HG02798 (cell line): Measurements from ENCODE around the gene ANKH.
A peak's percentile ranks its signal among the peaks of the same experiment; 100 is the strongest.
"Not testable (repeated sequence)": the region's sequence is repeated elsewhere in the genome, so short reads cannot be mapped to it uniquely, and the experiment has no call there.

ENCODE experiments used
- ATAC-seq: cut with Tn5 transposase; IDR thresholded peaks from one replicate; pipeline ENCODE4 v1.9.1; 2021; ENCODE audit warnings: mild to moderate bottlenecking; ENCODE audit not compliant: unreplicated experiment, poor library complexity

Gene ANKH

GRCh38 chr5:14809369-14810155, 62.0 kb downstream of the ANKH start:
- peak; percentile 98 for ATAC-seq

DNA sequence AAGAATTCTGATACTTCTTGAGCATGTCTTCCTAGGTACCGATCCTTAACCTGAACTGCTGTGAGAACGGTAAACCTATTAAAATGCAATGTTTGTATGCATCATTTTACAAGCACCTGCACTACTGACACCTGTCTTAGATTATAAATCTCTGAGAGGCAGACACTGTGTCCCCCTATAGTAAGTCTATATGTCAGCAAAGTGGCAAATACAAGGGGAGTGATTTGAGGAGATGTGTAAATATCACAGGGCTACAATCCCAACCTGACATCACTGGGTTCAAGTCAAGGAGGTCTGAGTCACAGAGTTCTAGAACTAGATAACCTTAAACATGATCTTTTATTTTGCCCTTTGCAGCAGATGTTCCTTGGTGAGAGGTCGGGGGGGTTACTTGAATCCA, 64.1 kb downstream of the ANKH start:
- ATAC-seq: no peak

DNA sequence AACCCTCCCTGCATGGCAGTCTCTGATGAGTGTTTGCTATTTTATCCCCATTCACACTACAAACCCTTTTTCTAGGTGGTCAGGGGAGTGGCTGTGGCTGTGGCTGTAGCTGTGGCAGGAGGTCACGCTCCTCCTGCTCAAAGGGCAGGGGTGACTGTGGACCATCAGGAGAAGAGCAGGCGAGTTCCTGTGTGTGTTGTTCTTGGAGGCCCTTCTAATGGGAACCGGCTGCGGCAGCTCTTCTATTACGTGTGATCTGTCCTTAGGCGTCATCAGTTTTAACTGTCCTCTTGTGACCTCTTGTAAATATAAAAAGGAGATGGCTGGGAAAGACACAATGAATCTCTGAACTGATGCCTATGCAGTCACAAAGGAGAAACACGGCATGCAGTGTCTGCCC, 65.1 kb downstream of the ANKH start:
- ATAC-seq: no peak

DNA sequence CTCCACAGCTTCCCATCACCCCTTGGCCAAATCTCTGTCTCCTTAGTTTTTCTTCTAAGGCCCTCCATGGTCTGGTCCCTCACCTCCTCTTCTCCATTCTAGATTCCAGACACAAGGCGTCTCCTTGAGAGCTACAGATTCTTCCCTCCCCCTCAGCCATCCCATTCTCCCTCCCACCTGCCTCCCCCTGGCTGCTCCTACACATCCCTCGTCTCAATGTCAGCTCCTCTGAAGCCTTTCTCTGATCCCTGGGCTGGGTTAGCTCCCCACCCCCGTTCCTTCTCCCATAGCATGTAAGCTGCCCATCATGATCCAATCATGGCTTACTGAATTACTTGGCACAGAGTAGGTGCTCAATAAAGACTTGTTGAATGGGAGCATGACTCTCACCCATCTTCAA, 69.0 kb downstream of the ANKH start:
- no peak for ATAC-seq

DNA sequence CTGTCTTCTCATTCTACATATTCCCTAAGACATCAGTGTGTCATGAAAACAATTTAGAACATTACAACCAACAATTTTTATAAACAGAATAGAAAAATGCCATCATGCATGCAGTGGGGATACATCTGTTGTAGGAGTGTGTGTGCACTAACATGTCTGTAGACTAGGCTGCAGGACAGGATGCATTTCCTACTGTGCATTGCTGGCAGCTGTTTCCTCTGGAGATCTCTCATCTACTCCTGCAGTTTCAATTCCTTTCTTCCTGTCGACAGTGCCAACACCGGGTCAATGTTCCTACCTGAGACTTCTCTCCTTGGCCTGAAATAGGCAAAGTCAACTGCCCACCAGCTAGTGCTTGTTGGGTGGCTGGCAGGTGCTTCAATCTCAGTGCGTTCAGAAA, 69.8 kb downstream of the ANKH start:
- ATAC-seq: no peak

GRCh38 chr5:14797385-14797784, 74.2 kb downstream of the ANKH start:
- ATAC-seq: not testable (repeated sequence)

- no peak for ATAC-seq
Observed at GRCh38 chr5:14794583-14795230, 76.9 kb downstream of the ANKH start.

- ATAC-seq: no peak
Observed at GRCh38 chr5:14793851-14794250, 77.7 kb downstream of the ANKH start.

DNA sequence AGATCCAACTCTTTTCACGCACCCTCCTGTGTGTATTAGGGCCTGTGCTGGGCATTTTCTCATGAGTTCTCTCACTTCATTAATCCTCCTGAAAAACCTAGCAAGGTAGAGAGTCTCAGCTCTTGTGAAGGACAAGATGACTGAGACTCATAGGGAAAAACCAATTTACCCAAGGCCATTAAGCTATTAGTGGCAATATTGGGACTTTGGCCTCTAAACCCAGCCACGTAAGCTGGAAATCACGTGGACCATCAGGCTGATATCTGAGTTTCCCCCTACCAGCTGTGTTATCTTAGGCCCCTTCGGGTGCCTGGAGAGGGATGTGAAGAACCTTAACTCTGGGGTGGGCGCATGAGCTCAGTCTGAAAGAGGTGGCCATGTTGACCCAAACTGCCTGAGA, 80.7 kb downstream of the ANKH start:
- no peak for ATAC-seq

- no peak for ATAC-seq
Observed at GRCh38 chr5:14790220-14790619, 81.4 kb downstream of the ANKH start.

DNA sequence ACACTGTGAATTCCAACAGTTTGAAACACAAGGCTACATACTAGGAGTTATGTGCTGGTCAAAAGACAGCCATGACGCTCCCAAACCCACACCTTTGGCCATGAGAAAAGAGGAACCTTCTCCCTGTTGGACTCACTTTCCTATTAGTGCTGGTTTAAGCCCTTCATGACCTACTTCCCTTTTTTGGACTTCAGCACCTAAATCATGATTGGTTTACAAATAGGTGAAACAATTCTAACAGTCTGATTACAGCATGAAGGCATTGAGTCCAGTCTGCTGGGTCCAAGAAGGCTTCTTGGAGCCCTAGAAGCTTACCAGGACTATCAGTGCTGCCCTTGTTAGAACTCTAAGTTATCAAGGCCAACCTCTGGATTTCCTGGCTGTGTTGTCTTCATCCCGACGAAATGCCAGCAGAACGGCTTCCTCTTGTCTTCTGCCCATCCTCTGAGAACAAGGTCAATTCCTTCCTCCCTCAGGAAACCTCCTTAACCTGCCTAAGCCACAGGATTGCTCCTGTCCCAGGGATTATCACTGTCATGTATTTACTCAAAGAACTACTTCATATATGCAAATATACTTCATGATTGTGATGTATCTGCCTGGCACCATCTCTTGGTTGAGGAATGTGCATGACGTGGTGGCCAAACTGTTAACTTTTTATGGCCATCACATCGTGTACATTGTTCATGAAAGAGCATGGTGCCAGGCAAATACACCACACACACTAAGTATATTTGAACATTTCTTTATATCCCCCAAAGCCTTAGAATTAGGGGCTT, 83.6 kb downstream of the ANKH start:
- ATAC-seq: no peak

DNA sequence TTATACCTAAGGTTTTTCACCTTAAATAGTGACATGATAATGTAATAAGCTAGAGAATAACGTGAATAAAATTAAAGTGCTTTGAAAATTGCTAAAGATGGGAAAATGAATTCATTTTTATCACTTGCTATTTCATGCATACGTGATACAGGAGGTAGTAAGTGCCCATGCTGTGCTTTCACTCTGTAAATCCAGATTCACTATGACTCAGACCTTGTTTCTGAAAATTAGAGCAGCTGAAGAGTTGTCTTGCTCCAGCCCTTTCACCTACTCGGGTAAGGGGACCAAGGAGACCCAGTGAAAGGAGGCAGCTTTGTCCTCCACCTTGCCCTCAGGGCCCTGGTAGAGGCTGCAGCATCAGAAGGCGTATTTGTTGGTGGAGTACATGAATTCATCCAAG, 87.9 kb downstream of the ANKH start:
- no peak for ATAC-seq

DNA sequence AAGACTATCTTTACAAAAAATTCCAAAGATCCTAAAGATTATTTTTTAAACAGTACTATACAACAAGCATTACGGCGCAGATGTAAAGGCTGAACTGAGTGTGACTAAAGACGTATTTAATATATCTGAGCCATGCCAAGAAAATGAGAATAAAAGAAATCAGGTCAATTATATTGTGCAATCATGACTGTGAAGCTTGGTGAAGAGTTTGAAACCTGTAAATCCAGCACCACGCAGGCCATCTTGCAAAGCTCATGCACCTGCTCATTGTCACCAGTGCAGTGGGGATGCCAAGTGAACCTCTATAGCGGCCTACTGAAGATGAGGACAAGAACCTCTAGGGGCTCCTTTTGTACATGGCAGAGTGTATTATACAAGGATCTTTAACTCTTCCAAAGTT, 89.0 kb downstream of the ANKH start:
- no peak for ATAC-seq

DNA sequence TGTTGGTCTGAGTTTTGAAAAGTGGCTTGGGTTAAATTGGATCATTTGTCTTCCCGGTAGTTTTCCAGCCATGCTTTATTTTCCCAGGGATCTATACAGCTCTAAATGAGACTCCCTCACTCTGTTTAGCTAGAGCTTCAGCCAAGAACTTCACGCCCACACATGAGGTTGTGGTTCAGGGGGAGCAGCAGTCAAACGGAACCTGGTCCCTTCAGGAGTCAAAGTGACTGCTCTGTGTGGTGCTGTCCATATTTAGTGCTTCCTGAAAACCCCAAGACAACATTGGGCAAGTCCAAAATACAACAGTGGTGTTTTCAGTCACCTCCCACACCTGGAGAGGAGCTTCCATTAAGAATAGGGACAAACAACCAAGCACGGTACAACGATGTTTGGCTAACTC, 90.5 kb downstream of the ANKH start:
- ATAC-seq: peak; percentile 59

DNA sequence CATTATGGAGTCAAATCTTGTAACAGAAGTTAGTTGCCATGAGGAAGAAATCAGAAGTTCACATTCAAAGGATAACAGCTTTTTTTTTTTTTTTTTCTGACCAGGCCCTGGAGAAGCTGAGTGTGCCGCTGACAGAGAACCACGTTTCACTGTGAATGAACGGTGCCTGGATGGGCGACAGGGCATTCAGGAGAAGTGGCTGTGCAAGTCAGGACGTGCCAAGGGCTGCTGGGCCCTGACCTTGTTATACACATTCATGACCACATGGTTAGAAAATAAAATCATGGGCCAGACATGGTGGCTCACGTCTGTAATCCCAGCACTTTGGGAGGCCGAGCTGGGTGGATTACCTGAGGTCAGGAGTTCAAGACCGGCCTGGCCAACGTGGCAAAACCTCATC, 91.6 kb downstream of the ANKH start:
- ATAC-seq: no peak

- no peak for ATAC-seq
Observed at GRCh38 chr5:14778792-14779070, 92.8 kb downstream of the ANKH start.

GRCh38 chr5:14777932-14778791, 93.4 kb downstream of the ANKH start:
- no peak for ATAC-seq

DNA sequence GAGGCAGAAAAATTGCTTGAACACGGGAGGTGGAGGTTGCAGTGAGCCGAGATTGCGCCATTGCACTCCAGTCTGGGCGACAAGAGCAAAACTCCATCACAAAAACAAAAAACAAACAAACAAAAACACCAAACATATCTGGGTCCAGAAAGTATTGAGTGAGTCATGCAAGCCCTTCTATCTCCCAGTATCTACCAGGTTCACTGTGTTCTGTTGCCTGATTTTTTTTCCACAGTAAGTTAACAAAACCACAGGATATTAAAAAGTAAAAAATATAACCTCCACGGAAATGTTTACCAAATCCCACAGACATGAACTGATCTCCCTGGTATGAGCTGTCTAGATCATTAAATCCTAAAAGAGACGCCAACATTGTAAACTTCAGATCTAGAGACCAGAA, 94.4 kb downstream of the ANKH start:
- no peak for ATAC-seq

- no peak for ATAC-seq
Observed at GRCh38 chr5:14776602-14777001, 95.0 kb downstream of the ANKH start.

DNA sequence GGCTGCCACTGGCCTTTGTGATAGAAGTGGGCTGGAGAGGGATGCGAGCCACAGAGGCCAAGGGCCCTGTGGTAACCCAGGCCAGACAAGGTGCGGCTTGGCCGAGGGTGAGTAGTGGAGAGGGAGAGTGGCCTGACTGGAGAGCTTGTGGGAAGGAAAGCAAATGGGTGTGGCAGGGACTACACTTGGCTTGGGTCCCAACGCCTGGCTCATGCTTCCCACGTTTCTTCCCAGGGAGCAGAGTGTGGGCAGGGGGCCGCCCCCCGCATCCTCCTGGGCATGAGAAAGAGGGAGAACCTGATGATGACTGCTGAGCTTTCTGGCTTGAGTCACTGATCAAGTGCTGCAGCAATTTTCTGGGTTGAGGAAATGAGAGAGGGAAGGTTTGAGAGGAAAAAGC, 95.7 kb downstream of the ANKH start:
- ATAC-seq: no peak

DNA sequence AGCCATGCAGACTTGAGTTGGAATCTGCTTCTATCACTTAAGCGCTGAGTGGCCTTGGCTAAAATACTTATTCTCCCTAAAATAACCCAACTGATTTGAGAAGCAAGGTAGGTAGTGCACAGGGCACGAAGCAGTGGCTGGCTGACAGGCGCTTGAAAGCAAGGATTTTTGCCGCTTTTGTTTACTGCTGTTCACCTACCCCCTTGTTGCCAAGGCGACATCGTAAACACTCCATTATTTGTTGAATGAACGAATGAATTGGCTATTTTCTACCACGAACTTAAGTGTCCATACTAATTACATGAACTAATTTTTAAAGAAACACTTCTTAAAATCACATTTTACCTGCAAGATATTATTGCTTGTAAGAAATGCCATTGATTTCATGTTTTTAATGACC, 98.0 kb downstream of the ANKH start:
- no peak for ATAC-seq
